IPS-18c (cell line): ENCODE measurements around the gene PTPRZ1.

Source experiments
- H3K4me3 ChIP-seq: 2 replicates; pipeline ENCODE4 v1.7.0; 2013; ENCODE audit warnings: low read depth, mild to moderate bottlenecking, low read length, moderate library complexity; ENCODE audit not compliant: insufficient read depth
- H3K9me3 ChIP-seq: one replicate; pipeline ENCODE4 v1.6.1; 2013; ENCODE audit warnings: mild to moderate bottlenecking, low read length, moderate library complexity; ENCODE audit not compliant: control insufficient read depth, insufficient read depth

Gene PTPRZ1

DNA sequence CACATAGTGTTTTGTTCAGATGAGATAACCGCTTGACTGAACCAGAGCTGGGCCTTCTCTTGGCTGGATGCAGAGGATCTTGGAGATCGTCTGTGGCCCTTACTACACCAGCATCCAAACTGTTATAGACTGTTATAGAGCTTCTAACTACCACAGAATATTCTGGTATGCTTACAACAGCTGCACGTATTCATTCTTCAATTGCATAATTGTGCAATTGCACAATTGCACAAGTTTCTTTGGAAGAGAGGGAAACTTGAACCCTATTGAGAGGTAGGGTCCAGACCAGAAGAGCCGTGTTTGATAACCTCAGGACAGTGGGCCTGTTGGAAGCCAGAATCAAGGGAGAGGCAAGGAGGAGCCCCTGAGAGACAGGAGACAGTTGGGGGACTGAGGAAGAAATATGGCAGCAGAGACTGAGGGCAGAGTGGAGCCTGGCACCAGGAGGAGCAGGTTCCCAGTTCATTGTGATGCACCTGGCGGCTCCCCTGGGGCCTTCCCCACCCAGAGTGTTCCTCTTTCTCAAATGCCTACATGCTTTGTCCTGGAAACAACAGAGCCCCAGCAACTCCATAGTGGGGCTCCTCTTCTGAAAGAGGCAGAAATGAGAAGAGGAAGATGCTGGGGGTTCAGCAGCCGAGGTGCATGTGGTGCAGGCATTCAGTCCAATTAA, 64.1 kb downstream of the PTPRZ1 start:
- no peaks in the 10 kb centered on the region for H3K9me3 ChIP-seq
- H3K4me3 ChIP-seq, result no peak overlapping the region

- no peak overlapping the region for H3K4me3 ChIP-seq
These were observed 65.6 kb downstream of the PTPRZ1 start for GRCh38 chr7:121938429-121938996.

DNA sequence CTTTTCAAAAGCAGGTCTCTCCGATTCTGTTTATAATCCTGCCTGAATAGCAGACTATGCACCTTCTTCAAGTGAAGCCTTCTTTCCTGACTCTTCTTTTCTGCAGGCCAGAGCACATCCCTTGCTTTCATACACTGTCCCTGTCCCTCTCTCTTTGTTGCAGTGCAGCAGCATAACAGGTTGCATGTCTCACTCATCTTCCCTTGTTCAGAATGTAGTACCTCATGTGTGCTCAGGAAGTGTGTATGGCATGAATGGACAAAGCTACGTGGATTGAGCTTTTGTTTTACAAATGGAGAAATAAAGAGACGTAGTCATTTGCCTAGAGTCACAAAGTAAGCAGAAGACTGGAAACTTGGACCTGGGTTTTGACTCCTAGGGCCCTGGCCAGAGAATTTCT, 68.0 kb downstream of the PTPRZ1 start:
- H3K4me3 ChIP-seq, result no peak overlapping the region
- no peaks in the 10 kb centered on the region for H3K9me3 ChIP-seq

More at GRCh38 chr7:121938429-121938996, 65.6 kb downstream of the PTPRZ1 start:
- no peaks in the 10 kb centered on the region for H3K9me3 ChIP-seq

DNA sequence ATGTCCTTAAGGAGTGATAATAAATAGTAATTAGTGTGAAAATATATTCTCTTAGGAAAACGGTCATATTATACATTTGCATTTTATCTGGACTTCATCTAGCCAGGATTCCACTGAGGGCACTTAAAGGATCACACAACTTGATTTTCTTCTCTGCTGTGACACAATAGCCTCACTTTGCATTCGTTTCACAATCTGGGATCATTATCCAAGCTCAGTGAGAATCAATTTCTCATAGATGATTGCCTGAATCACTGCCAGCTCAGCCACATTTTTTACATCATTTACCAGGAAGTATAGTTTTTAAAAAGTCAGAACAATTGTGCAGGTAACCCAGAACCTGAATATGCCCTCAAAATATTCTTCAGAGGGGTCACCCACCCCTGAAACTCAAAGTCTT, 68.9 kb downstream of the PTPRZ1 start:
- Histone ChIP-seq H3K9me3 (no peaks in the 10 kb centered on the region), H3K4me3 (no peak overlapping the region)

DNA sequence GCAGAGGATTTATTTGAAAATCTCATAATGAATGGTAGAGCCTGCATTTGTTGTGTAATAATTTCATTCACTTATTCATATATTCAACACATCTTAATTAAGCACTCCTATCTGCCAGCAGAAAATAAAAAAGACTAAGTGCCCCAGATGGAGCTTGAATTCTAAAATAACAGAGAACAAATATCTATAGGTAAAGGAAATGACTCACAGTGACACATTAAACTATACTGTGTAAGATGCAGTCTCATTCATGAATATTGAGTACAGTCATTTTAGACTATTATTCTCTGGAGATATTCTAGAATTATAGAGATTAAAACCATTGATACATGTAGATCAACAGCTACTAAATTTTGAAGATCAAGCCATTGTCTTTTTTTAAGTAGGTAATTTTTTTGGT, 72.1 kb downstream of the PTPRZ1 start:
- no peaks in the 10 kb centered on the region for H3K9me3 ChIP-seq
- H3K4me3 ChIP-seq, result no peak overlapping the region

GRCh38 chr7:121945480-121946236, 72.7 kb downstream of the PTPRZ1 start:
- no peak overlapping the region for H3K4me3 ChIP-seq
- H3K9me3 ChIP-seq, result no peaks in the 10 kb centered on the region

GRCh38 chr7:121953164-121953563, 80.2 kb downstream of the PTPRZ1 start:
- no peaks in the 10 kb centered on the region for H3K9me3 ChIP-seq
- H3K4me3 ChIP-seq, result no peak overlapping the region

- H3K4me3 ChIP-seq, result no peak overlapping the region
These were observed 80.6 kb downstream of the PTPRZ1 start for GRCh38 chr7:121953601-121954000.

DNA sequence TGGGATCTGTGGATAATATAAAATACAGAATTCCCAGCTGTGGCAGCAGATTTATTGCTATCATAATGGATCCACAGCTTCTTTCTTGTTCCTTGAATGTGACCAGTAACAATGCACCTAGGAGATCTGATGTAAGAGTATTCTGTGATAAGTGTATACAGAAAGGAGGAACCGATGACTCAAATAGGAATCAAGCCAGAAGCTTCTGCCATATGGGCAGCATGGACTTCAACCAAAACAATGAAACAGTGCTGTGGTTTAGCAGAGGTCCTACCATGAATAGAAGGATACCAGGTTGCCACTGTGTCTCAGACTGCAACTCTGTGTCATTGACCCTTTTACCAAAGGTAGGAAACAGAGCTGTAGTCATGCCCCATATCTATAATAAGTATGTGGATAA, 81.8 kb downstream of the PTPRZ1 start:
- Histone ChIP-seq H3K9me3 (no peaks in the 10 kb centered on the region), H3K4me3 (no peak overlapping the region)

More at GRCh38 chr7:121953601-121954000, 80.6 kb downstream of the PTPRZ1 start:
- no peaks in the 10 kb centered on the region for H3K9me3 ChIP-seq

DNA sequence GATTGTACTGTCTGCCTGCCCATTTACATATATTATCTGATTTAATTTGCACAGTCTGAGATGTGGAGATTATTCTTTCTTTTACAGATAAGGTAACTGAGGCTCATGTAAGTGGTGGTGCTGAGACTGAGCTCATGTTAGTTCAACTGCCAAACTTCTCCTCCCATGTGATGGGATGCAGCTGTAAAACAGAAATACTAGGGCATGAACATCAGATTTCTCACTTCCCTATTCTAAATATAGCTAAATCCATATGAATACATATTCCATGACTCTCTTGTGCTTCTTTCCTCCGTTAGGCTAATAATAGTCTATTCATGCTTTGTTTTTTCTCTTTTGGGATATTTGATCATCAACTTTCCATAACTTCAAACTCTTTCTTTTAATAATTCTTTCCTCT, 84.7 kb downstream of the PTPRZ1 start:
- no peak overlapping the region for H3K4me3 ChIP-seq
- H3K9me3 ChIP-seq, result no peaks in the 10 kb centered on the region

- H3K4me3 ChIP-seq, result no peak overlapping the region
- H3K9me3 ChIP-seq, result no peaks in the 10 kb centered on the region
These were observed 87.7 kb downstream of the PTPRZ1 start for GRCh38 chr7:121960678-121961077.

- no peaks in the 10 kb centered on the region for H3K9me3 ChIP-seq
- no peak overlapping the region for H3K4me3 ChIP-seq
These were observed 88.3 kb downstream of the PTPRZ1 start for GRCh38 chr7:121961089-121961867.

GRCh38 chr7:121966276-121966934, 93.4 kb downstream of the PTPRZ1 start:
- Histone ChIP-seq H3K4me3 (no peak overlapping the region), H3K9me3 (no peaks in the 10 kb centered on the region)

DNA sequence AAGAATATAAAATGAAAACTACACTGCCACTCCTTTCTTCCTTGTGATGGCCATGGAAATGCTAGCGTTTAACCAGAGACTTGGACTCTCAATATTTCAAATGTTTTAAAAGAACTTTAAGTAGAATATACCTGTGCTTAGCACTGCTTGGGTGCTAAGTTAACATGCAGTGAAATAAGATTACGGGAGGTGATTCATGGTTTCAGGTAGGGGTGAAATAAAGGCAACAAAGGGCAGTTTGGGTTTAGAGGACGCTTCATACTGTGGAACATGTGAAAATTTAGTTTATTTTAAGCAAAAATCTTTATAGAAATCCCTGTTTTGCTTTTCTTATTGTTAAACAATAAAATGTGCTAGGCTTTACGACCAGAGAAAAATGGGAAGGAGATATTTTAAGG, 94.0 kb downstream of the PTPRZ1 start:
- Histone ChIP-seq H3K9me3 (no peaks in the 10 kb centered on the region), H3K4me3 (no peak overlapping the region)

GRCh38 chr7:121985476-121986030, 112.6 kb downstream of the PTPRZ1 start:
- Histone ChIP-seq H3K4me3 (no peak overlapping the region), H3K9me3 (no peaks in the 10 kb centered on the region)

GRCh38 chr7:121992068-121992467, 119.1 kb downstream of the PTPRZ1 start:
- Histone ChIP-seq H3K9me3 (no peaks in the 10 kb centered on the region), H3K4me3 (no peak overlapping the region)
